Measurements from ENCODE around the gene ULBP3.

The ULBP3 gene

DNA sequence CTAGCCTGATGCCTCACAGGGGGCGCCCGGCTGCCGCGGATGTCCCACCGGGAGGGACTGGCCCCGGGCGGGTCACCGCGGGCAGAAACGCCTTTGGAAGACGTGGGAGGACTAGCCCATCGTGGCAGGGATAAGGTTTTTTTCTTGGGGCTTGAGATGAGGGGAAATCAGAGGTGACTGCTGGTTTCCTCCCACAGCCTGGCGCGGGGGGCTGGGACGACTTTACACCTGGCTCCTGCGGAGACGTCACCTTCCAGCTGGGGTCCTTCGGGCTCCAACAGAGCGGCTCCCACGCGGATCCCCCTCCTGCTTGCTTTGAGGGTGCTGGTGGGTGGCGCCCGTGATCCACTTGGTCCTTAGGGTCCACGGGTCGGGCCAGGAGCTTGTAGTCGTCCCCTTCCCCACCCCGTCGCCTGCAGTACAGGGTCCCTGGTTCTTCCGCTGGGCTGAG, 11.4 kb downstream of the ULBP3 start:
- Histone ChIP-seq H3K79me2 (ENCODE audit: insufficient read depth, low read length) (no peaks in the 10 kb centered on the region), H3K9me3 (ENCODE audit: insufficient read depth, low read length) (no peaks in the 10 kb centered on the region), H4K20me1 (ENCODE audit: low read depth, low read length) (no peaks in the 10 kb centered on the region), H2AFZ (ENCODE audit: low read depth, low read length, severe bottlenecking) (no peak overlapping the region), H3K27me3 (ENCODE audit: low read length) (no peaks in the 10 kb centered on the region), H3K4me3 (ENCODE audit: insufficient read depth, low read length, poor library complexity, severe bottlenecking) (no peak overlapping the region), H3K4me2 (ENCODE audit: low read depth, low read length, poor library complexity, severe bottlenecking) (no peak overlapping the region), H3F3A (ENCODE audit: insufficient read depth) (no peaks in the 10 kb centered on the region), H3K9ac (ENCODE audit: low read length) (no peak overlapping the region), H3K9me2 (replicated peaks; ENCODE audit: insufficient read depth, low read length) (no peaks in the 10 kb centered on the region), H3K36me3 (ENCODE audit: low read length) (no peaks in the 10 kb centered on the region), H3K27ac (ENCODE audit: low read depth, low read length) (no peak overlapping the region)
- TF ChIP-seq, protein P1, sequence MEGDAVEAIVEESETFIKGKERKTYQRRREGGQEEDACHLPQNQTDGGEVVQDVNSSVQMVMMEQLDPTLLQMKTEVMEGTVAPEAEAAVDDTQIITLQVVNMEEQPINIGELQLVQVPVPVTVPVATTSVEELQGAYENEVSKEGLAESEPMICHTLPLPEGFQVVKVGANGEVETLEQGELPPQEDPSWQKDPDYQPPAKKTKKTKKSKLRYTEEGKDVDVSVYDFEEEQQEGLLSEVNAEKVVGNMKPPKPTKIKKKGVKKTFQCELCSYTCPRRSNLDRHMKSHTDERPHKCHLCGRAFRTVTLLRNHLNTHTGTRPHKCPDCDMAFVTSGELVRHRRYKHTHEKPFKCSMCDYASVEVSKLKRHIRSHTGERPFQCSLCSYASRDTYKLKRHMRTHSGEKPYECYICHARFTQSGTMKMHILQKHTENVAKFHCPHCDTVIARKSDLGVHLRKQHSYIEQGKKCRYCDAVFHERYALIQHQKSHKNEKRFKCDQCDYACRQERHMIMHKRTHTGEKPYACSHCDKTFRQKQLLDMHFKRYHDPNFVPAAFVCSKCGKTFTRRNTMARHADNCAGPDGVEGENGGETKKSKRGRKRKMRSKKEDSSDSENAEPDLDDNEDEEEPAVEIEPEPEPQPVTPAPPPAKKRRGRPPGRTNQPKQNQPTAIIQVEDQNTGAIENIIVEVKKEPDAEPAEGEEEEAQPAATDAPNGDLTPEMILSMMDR (IDR thresholded peaks at IDR 0.05; ENCODE audit: insufficient read depth, low read length, poor library complexity, severe bottlenecking), result no peak
- TF ChIP-seq EZH2phosphoT487 (conservative IDR thresholded peaks at IDR 0.05; ENCODE audit: low read length), result no peak

- H3K27ac ChIP-seq (ENCODE audit: low read depth, low read length), result no peak overlapping the region
- no peaks in the 10 kb centered on the region for H3K36me3 ChIP-seq (ENCODE audit: low read length)
- no peak overlapping the region for H3K9ac ChIP-seq (ENCODE audit: low read length)
- no peak overlapping the region for H3K4me3 ChIP-seq (ENCODE audit: insufficient read depth, low read length, poor library complexity, severe bottlenecking)
- H4K20me1 ChIP-seq (ENCODE audit: low read depth, low read length), result no peaks in the 10 kb centered on the region
- H3K9me2 ChIP-seq (replicated peaks; ENCODE audit: insufficient read depth, low read length), result no peaks in the 10 kb centered on the region
- H3F3A ChIP-seq (ENCODE audit: insufficient read depth), result no peaks in the 10 kb centered on the region
- no peaks in the 10 kb centered on the region for H3K27me3 ChIP-seq (ENCODE audit: low read length)
- H2AFZ ChIP-seq (ENCODE audit: low read depth, low read length, severe bottlenecking), result no peak overlapping the region
- no peaks in the 10 kb centered on the region for H3K79me2 ChIP-seq (ENCODE audit: insufficient read depth, low read length)
- no peak overlapping the region for H3K4me2 ChIP-seq (ENCODE audit: low read depth, low read length, poor library complexity, severe bottlenecking)
- no peaks in the 10 kb centered on the region for H3K9me3 ChIP-seq (ENCODE audit: insufficient read depth, low read length)
- TF ChIP-seq, protein P1 (IDR thresholded peaks at IDR 0.05; ENCODE audit: insufficient read depth, low read length, poor library complexity, severe bottlenecking), result no peak
- TF ChIP-seq EZH2phosphoT487 (conservative IDR thresholded peaks at IDR 0.05; ENCODE audit: low read length), result no peak
Measured at GRCh38 chr6:150056916-150057315, 12.0 kb downstream of the ULBP3 start.

- H3K9ac ChIP-seq (ENCODE audit: low read length), result no peak overlapping the region
Measured at GRCh38 chr6:150056156-150056555, 12.8 kb downstream of the ULBP3 start.

More at GRCh38 chr6:150056156-150056555, 12.8 kb downstream of the ULBP3 start:
- no peaks in the 10 kb centered on the region for H4K20me1 ChIP-seq (ENCODE audit: low read depth, low read length)
- no peaks in the 10 kb centered on the region for H3K9me3 ChIP-seq (ENCODE audit: insufficient read depth, low read length)
- H3K27ac ChIP-seq (ENCODE audit: low read depth, low read length), result no peak overlapping the region
- no peak overlapping the region for H3K4me3 ChIP-seq (ENCODE audit: insufficient read depth, low read length, poor library complexity, severe bottlenecking)
- no peaks in the 10 kb centered on the region for H3F3A ChIP-seq (ENCODE audit: insufficient read depth)
- H2AFZ ChIP-seq (ENCODE audit: low read depth, low read length, severe bottlenecking), result no peak overlapping the region
- no peak overlapping the region for H3K4me2 ChIP-seq (ENCODE audit: low read depth, low read length, poor library complexity, severe bottlenecking)
- no peaks in the 10 kb centered on the region for H3K9me2 ChIP-seq (replicated peaks; ENCODE audit: insufficient read depth, low read length)
- H3K27me3 ChIP-seq (ENCODE audit: low read length), result no peaks in the 10 kb centered on the region
- no peaks in the 10 kb centered on the region for H3K79me2 ChIP-seq (ENCODE audit: insufficient read depth, low read length)
- no peak for TF ChIP-seq EZH2phosphoT487 (conservative IDR thresholded peaks at IDR 0.05; ENCODE audit: low read length)
- TF ChIP-seq, protein P1 (IDR thresholded peaks at IDR 0.05; ENCODE audit: insufficient read depth, low read length, poor library complexity, severe bottlenecking), result no peak
- no peaks in the 10 kb centered on the region for H3K36me3 ChIP-seq (ENCODE audit: low read length)
